DMS153 treated with DMSO at 0.1 percent for 48 hours (cell line): ENCODE measurements around the gene TRAF3.
"Not testable (repeated sequence)": the region's sequence is repeated elsewhere in the genome, so short reads cannot be mapped to it uniquely, and the experiment has no call there.

Experiments used
- DNase-seq: peaks from one replicate; lab custom pipeline; 2025; ENCODE audit not compliant: unreplicated experiment; lab: John Stamatoyannopoulos, UW

The TRAF3 gene

DNA sequence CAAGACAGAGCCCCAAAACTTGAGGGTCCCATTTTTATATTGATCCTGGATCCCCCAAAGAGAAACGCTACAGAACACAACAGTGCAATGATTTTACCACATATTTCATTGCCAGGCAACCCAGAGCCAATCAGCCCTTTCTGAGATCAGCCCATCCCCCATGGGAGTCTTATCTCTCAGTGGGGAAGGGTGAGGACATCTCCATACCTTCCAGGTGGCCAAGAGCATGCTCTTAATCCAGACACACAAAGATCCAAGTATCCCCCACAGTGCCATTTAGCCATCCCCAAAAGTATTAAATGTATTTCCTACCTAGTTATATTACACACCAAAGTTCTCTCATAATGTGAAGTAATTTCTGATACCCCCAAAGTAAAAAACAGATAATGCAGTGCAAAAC is 82.7 kb downstream of the TRAF3 start:
- DNase-seq: no peak

- DNase-seq: no peak
Measured at GRCh38 chr14:102862154-102862773, 85.0 kb downstream of the TRAF3 start.

DNA sequence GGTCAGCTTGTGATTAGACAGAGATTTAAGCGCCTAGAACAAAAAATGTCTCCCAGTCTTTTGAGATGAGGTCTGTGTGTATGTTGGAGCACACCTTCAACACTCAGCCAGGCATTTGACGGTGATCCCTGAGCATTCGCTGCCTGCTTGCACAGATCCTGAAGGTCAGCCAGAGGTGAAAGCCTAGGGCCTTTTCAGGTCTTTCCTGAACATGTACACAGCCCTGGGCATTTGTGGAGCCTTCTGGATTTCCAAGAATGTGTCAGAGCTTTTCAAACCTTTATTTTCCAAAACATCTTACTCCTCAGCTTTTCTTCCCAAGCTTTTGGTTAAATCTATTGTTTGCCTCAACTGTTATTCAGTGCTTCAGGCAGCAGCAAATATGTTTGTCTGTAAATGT is 86.1 kb downstream of the TRAF3 start:
- no peak for DNase-seq

DNA sequence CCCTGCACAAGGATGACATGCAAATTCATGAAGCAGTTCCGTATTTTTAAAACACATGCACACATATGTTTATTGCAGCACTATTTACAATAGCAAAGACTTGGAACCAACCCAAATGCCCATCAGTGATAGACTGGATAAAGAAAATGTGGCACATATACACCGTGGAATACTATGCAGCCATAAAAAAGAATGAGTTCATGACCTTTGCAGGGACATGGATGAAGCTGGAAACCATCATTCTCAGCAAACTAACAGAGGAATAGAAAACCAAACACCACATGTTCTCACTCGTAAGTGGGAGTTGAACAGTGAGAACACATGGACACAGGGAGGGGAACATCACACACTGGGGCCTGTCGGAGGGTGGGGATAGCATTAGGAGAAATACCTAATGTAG is 88.7 kb downstream of the TRAF3 start:
- DNase-seq: not testable (repeated sequence)

DNA sequence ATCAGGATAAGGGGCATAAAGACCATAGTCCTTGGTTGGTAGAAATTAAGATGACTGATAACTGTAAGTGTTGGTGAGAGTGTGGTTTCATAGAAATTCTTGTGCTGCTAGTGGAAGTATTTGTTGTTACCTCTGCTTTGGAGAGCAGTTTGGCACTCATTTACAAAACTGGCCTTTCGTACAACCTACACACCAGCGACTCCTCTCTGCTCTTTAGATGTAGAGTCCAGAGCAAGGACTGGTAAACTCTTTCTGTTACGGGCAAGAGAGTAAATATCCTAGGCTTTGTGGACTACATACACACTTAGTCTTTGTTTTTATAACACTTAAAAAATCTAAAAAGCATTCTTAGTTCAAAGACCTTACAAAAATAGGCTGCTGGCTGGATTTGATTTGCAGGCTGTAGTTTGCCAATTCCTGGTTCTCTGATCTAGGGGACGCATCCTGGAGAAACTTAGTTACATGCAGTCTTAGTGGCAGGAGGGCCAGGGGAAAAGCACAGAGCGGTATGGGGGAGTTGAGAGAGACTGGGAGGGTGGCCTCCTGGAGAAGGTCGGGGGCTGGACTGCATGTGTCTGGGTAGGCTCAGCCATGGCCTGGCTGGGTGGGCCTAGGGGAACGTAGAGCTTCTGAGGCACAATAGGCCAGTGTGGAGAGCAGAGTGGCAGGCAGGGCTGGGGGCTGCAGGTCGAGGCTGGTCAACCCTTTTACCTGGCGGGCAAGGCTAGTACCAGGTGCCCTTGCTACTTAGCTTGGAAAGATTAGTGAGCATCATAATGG is 89.9 kb downstream of the TRAF3 start:
- no peak for DNase-seq

GRCh38 chr14:102867826-102868580 is 90.8 kb downstream of the TRAF3 start:
- DNase-seq: no peak

- DNase-seq: no peak
Measured at GRCh38 chr14:102868956-102869547, 91.8 kb downstream of the TRAF3 start.

GRCh38 chr14:102870246-102870645 is 93.0 kb downstream of the TRAF3 start:
- DNase-seq: no peak

DNA sequence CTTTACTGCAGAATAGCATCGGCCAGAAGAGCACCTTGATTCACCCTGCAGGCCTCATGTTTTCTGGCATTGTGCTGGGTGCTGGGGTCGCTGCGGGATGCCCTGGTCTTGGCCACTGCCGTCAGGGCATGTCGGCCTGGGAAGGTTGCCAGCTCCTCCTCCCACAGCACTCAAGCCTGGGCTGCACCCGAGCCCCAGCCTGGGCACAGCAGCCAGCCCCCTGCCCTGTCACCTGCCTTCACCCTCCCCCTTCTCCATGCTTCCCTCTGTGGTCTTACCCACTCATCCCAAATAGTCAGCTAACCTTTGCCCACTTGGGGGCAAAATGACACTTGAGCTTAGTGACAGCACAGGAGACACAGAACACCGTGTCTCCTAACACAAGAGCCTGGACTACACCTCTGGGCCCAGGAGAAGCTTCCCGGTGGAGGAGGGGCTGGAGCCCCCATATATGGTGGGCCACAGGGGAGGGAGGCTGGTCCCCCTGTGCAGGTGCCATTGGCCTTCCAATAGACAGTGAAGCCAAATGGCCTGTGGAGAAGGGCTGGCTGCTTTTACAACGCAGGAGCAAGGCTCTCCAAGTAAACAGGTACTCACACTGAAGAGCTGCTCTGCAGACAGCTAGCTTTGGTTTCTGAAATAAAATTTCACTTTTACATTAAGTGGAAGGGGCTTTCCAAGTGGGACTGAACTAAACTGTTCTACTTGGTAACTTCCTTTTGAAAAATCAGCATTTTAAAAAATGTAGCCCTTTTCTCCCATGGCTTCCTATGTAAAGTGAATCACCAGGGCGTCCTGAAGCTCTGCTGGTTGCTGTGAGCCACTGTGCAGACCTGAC is 94.0 kb downstream of the TRAF3 start:
- DNase-seq: no peak

DNA sequence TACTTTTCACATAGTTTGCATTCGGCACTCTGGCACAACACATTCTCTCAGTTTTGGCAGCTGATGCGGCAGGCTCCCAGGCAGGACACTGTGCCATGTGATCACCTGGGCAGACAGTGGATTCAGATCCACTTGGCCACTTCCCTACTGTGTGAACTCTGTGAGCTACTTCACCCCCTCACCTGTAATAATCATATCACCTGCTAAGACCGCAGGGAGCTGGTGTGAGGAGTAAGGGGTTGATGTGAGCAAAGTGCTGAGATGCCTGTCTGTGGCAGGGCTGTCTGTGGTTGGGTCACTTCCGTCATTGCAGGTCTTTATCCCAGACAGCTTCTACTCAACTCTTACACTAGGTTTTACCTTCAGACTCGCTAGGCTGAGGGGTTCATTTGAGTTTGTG is 94.8 kb downstream of the TRAF3 start:
- no peak for DNase-seq

DNA sequence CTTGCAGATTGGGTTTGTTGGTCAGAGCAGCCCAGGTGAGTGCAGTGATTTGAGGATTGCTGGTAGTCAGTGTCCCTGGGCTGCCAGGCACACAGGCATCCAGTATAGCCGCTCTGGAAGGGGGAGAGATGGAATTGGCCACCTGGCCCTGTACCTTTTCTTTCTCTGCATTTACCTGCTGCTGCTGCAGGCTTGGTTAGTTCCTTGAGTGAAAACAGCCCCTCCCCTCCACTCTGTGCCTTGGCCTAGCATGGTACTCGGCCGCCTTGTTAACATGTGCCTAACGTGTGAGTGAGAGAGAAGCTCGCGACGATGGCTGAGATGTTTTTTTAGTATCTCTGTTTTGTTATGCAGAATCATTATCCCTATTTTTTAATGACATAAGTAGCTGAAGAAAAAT is 95.9 kb downstream of the TRAF3 start:
- no peak for DNase-seq

- no peak for DNase-seq
Measured at GRCh38 chr14:102873546-102874061, 96.4 kb downstream of the TRAF3 start.

DNA sequence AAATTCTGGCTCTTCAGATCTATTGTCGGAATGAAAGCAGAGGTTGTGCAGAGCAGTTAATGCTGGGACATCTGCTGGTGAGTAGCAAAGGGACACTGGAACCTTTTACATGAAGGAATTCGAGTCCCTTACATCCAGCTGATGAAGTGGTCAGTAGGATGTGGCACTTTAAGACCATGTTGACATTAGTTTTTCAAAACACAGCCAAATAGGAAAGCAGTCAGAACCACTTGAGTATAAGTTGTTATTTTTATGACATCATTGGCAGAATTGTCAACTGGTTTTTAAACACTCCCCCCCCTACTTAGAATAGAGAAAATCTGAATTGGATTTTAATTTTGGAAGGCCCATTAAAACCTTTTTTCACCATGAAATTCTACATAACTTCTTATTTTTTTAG is 98.4 kb downstream of the TRAF3 start:
- DNase-seq: no peak

GRCh38 chr14:102877511-102877910 is 100.3 kb downstream of the TRAF3 start:
- DNase-seq: not testable (repeated sequence)

DNA sequence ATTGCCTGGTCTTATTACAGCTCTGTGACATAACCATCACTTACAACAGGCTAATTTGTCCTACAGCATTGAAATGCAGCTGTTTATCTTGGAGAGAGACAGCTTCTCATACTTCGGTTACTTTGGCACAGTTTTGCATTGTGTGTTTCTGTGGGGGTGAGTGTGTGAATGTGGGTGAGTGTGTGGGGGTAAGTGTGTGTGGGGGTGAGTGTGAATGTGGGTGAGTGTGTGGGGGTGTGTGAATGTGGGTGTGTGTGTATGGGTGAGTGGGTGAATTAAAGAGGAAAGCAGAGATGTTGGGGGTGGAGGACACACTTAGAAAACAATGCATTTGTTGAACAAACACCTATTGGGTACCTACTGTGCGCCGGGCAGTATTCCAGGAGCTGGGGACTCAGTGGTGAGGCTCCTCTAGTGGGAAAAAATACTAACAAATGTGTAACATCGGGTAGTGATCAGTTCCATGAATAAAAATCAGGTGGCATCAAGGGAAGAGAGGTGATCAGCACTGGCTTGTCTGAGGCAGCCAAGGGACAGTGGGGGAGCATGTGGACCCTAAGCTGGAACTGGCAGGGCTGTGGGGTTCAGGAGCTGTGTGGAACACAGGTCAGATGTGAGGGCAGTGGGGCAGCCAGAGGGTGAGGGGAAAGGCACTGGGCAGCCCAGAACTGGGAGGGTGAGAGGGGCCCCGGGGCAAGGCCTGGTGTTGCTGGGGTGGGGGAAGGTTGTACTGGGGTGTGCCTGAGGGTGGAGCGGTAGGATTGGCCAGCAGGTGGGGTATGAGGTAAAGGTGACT is 101.1 kb downstream of the TRAF3 start:
- no peak for DNase-seq

GRCh38 chr14:102878970-102879460 is 101.8 kb downstream of the TRAF3 start:
- DNase-seq: no peak

GRCh38 chr14:102882226-102882906 is 105.1 kb downstream of the TRAF3 start:
- DNase-seq: no peak

DNA sequence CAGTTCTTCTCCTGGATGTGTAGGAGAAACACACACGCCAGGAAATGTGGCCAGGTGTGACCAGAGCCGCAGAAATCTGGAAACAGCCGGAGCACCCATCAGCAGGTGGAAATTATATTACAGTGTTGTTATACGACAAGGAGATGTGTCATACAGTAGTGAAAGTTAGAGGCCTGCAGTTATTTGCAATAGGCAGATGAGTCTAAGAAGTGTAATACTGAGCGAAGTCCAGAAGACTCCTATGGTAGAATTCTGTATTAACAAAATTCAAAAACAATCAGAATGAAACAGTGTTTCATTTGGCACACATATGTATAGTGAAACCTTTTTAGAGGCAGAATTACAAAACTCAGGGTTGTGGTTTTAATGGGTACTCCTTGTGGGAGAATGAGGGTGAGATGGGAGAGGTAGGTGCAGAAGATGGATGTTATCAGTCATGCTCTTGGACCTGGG is 105.9 kb downstream of the TRAF3 start:
- no peak for DNase-seq

DNA sequence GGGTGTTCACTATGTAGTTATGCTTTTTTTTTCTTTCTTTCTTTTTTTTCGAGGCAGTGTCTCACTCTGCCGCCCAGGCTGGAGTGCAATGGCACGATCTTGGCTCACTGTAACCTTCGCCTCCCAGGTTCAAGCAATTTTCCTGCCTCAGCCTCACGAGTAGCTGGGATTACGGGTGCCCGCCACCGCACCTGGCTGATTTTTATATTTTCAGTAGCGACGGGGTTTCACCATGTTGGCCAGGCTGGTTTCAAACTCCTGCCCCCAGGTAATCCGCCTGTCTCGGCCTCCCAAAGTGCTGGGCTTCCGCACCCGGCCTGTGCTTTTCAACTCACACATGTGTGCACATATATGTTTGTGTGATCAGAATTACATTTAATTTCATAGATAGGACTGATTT is 106.3 kb downstream of the TRAF3 start:
- no peak for DNase-seq
